Measurements from ENCODE around the gene UBTF.

UBTF gene

GRCh38 chr17:44230140-44230539 lies 10.7 kb upstream of the UBTF start:
- H3K4me3 ChIP-seq (replicated peaks in 1 of 2; ENCODE audit: low read depth in 2 of 2, low read length in 2 of 2), result no peak overlapping the region
- no peak for DNase-seq (ENCODE audit: low read depth in 2 of 2)
- TF ChIP-seq, protein P1, sequence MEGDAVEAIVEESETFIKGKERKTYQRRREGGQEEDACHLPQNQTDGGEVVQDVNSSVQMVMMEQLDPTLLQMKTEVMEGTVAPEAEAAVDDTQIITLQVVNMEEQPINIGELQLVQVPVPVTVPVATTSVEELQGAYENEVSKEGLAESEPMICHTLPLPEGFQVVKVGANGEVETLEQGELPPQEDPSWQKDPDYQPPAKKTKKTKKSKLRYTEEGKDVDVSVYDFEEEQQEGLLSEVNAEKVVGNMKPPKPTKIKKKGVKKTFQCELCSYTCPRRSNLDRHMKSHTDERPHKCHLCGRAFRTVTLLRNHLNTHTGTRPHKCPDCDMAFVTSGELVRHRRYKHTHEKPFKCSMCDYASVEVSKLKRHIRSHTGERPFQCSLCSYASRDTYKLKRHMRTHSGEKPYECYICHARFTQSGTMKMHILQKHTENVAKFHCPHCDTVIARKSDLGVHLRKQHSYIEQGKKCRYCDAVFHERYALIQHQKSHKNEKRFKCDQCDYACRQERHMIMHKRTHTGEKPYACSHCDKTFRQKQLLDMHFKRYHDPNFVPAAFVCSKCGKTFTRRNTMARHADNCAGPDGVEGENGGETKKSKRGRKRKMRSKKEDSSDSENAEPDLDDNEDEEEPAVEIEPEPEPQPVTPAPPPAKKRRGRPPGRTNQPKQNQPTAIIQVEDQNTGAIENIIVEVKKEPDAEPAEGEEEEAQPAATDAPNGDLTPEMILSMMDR (IDR thresholded peaks at IDR 0.05; ENCODE audit: low read depth, low read length), result no peak

GRCh38 chr17:44229090-44229489 lies 9.6 kb upstream of the UBTF start:
- no peak overlapping the region for H3K4me3 ChIP-seq (replicated peaks in 1 of 2; ENCODE audit: low read depth in 2 of 2, low read length in 2 of 2)
- TF ChIP-seq, protein P1 (IDR thresholded peaks at IDR 0.05; ENCODE audit: low read depth, low read length), result no peak

DNA sequence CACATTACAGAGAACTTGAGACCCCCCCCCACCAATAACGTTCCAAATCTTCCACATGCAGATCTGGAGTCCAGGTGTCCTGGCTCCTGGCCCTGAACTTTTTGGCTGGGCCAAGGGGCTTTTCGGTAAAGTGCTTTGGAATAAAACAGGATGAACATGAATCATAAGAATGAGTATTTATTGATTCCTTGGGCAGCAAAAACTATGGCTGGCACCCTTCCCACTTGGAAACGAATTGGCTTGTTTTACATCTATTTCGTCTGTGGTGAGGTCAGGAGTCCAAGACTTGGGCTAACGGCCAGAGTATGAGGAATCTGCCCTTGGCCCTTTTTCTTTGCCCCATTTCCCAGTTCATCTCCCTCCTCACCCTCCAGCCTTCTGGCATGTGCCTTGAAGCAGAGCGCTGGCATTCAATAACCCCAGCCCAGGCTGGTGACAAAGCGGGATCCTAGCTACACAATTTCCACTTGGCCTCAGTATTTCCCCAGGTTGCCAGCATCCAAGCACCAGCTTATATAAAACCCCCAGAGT lies 4.1 kb upstream of the UBTF start:
- peak; percentile 76 to 78 for DNase-seq (ENCODE audit: low read depth in 2 of 2)
- H3K4me3 ChIP-seq (replicated peaks in 1 of 2; ENCODE audit: low read depth in 2 of 2, low read length in 2 of 2), result no peak overlapping the region
- TF ChIP-seq, protein P1 (IDR thresholded peaks at IDR 0.05; ENCODE audit: low read depth, low read length), result no peak

More at GRCh38 chr17:44229090-44229489, 9.6 kb upstream of the UBTF start:
- no peak for DNase-seq (ENCODE audit: low read depth in 2 of 2)

DNA sequence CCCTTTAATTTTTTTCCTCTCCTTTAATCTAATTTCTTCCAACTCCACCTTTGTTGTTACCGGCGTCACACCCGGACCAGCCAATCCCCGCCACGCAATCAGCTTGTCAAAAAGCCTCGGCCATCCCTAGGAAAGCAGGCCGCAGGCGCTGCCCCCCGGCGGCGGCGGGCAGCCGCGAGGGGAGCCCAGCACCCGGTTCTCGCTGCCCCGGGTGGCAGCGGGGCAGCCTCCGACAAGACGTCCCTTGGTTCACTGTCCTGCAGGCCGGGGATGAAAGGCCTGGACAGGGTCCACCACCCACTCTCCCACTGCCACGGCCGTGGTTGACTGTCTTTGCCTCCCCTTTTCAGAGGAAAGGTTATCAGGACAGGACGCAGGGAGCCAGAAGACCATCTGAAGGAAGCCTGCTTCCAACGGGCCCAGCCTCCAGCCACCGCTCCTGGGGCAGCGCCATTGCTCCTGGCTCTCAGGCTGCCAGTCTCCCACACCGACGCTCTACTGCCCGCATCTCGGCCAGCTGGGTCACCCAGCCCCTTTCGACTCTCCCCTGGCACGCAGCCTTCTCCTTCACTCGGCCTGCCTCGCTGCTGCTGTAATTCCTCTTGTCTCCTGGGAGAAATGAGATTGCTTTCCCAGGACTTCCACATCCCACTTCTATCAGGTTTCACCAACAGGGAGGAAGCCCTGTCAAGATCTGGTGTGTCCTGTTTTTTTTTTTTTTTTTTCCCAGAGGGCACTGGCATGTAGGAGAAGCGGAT lies 2.8 kb upstream of the UBTF start:
- DNase-seq (ENCODE audit: low read depth in 2 of 2), result peak; percentile 72 to 91
- peak overlapping the region; percentile 89 for H3K4me3 ChIP-seq (replicated peaks in 1 of 2; ENCODE audit: low read depth in 2 of 2, low read length in 2 of 2)
- TF ChIP-seq, protein P1 (IDR thresholded peaks at IDR 0.05; ENCODE audit: low read depth, low read length), result no peak

DNA sequence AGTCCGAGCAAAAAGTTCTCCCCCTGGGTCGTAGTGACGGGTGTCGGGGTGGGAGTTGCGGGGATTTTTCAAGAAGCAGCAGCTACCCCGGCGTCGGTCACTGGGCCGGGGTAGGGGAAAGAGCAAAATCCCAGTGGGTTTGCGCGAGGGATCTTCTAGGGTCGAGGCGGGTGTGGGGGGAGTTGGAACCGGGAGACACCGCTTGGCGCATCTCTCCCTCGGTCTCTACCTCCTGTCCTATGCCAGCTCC lies 2.3 kb upstream of the UBTF start:
- H3K4me3 ChIP-seq (replicated peaks in 1 of 2; ENCODE audit: low read depth in 2 of 2, low read length in 2 of 2), result peak overlapping the region; percentile 89
- TF ChIP-seq, protein P1 (IDR thresholded peaks at IDR 0.05; ENCODE audit: low read depth, low read length), result no peak
- no peak for DNase-seq (ENCODE audit: low read depth in 2 of 2)

- DNase-seq (ENCODE audit: low read depth in 2 of 2), result peak; percentile 81 to 86
- TF ChIP-seq, protein P1 (IDR thresholded peaks at IDR 0.05; ENCODE audit: low read depth, low read length), result no peak
- peak overlapping the region; percentile 89 for H3K4me3 ChIP-seq (replicated peaks in 1 of 2; ENCODE audit: low read depth in 2 of 2, low read length in 2 of 2)
These were observed 1.8 kb upstream of the UBTF start for GRCh38 chr17:44221084-44221861.

Data from cardiac fibroblast (primary cell).